Thyroid gland (tissue), 4 donors: ENCODE measurements around the gene RALY.

ENCODE experiments used
- POLR2A ChIP-seq, 2 donors: fragments of 450-650 bp; IDR thresholded peaks; one replicate each; pipeline ENCODE4 v1.6.1; 2017; ENCODE audit warnings: antibody characterized with exemption in 2 of 2, mild to moderate bottlenecking in 2 of 2, moderate library complexity in 1 of 2
- TF ChIP-seq, protein P1 (sequence below), 6 experiments: fragments of 200-600 bp in 3 of 6; fragments of 450-650 bp in 3 of 6; sonication (generic) in 3 of 6; IDR thresholded peaks; one replicate each; pipeline ENCODE4 v1.5.1; 2016 to 2019; ENCODE audit warnings: antibody characterized with exemption in 6 of 6, mild to moderate bottlenecking in 2 of 6, inconsistent platforms in 1 of 6, moderate library complexity in 1 of 6

DNA sequence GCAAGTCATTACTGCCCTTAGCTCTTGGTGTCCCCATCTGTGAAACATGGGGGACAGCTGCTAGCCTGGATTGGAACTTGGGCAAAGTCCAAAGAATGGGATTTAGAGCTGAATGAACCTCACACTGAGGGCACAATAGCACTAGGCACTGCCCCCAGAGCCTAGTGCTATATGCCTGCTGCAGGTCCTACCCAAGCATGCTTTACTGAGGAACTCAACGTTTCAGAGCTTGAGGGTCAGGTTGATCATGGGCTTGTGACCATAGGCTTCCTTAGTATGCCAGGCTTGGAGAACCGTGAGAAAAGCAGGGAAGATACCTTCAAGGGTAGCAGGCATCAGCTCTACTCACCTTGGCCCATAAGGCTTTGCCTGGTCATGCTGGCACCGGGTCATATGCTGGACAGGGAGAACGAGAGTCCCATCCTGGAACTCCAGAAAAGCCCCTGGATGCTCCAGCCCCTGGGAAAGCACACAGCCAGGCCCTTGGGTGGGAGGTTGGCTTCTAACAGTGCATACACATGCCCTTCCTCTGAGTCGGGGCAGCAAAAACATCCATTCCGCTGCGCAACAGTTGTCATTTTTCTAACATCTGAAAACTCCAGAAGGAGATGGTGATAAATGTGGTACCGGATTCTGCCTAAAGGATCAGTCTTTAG is 88.6 kb downstream of the RALY start:
- no peak for TF ChIP-seq POLR2A (IDR thresholded peaks at IDR 0.05)
- TF ChIP-seq, protein P1, sequence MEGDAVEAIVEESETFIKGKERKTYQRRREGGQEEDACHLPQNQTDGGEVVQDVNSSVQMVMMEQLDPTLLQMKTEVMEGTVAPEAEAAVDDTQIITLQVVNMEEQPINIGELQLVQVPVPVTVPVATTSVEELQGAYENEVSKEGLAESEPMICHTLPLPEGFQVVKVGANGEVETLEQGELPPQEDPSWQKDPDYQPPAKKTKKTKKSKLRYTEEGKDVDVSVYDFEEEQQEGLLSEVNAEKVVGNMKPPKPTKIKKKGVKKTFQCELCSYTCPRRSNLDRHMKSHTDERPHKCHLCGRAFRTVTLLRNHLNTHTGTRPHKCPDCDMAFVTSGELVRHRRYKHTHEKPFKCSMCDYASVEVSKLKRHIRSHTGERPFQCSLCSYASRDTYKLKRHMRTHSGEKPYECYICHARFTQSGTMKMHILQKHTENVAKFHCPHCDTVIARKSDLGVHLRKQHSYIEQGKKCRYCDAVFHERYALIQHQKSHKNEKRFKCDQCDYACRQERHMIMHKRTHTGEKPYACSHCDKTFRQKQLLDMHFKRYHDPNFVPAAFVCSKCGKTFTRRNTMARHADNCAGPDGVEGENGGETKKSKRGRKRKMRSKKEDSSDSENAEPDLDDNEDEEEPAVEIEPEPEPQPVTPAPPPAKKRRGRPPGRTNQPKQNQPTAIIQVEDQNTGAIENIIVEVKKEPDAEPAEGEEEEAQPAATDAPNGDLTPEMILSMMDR (IDR thresholded peaks at IDR 0.05): no peak
